Measurements from ENCODE around the gene ADAM12. TPM values are rescaled to one million over a fixed set of nuclear protein-coding genes. Genes with fewer than 3 reads are reported as not detected.

ADAM12 gene
- total and polyA plus RNA-seq, 2 of the 13 experiments (the other 11 are each of a cell fraction or from before 2014, with no cell fraction given): not detected

DNA sequence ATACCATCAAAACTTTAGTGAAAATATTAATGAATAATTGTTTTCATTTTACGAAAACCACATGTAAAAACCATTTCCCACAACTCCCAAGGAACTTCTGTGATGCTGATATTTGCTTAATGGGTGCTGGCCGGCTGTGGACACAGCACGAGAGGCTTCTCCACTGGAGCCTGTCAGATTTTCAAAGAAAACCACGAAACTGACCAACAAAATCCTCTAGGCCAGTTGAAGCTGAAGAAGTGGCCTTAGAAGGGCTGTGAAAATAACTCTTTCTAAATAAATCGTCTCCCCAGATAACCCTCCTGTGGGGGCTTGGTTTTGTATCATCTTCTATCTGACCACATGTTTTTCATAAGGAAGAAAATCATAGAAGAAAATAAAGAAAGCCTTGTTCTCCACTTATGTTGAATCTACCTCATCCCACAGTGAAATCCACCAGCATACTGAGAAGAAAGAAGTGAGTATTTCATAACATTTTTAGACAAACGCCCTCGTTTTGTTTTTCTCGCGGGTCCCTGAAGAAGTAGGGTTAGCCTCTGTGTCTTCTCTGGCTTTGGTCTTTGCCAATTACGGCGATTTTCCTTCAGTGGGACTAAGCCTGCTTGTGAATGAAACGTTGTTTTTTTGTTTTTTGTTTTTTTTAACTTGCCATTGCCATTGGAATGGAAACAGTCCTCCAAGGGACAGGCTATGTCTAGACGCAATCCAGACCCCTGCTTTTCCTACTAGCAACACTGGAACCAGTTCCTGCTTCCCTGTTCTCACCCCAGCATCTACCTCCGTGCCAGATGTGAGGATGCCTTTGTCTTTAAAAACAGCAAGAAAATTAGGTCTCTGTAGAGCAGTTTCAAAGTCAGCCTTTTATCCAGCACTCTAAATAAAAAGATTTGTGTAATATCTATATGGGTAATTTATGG, 123.9 kb downstream of the ADAM12 start:
- H3K79me2 ChIP-seq (ENCODE audit: insufficient read depth, low read length): no peaks in the 10 kb centered on the region
- BruUV-seq (replicated peaks): no TSS peak
- no peak overlapping the region for H3K27ac ChIP-seq (ENCODE audit: extremely low read length, insufficient read depth, low read length)
- CTCF ChIA-PET (ENCODE audit: low intra/inter-chr PET ratio, low total read pairs): no interaction called here
- H2AFZ ChIP-seq (ENCODE audit: low read length): no peak overlapping the region
- no peak overlapping the region for H3K9ac ChIP-seq (ENCODE audit: insufficient read depth, low read depth, low read length)
- no peak overlapping the region for H3K4me3 ChIP-seq (replicated peaks in 1 of 3; ENCODE audit: insufficient read depth in 1 of 3, low read depth in 2 of 3, low read length in 3 of 3)
- in situ Hi-C loops (cut with HindIII; ENCODE audit: extremely low pct_ligation_motif_present, low pct_unique_long_range_greater_than_20kb): no loop called here
- ATAC-seq: no peak
- H3K36me3 ChIP-seq (replicated peaks in 1 of 2; ENCODE audit: control insufficient read depth in 1 of 2, insufficient read depth in 2 of 2, low read length in 2 of 2): no peaks in the 10 kb centered on the region
- H3K4me2 ChIP-seq (ENCODE audit: low read depth, low read length): no peak overlapping the region
- no peaks in the 10 kb centered on the region for H3K4me1 ChIP-seq (ENCODE audit: insufficient read depth, low read length)
- no peak for TF ChIP-seq SP5 (CRISPR knock-in tag; IDR thresholded peaks at IDR 0.05; ENCODE audit: borderline replicate concordance, low read depth)
- no peak for TF ChIP-seq ZNF552 (CRISPR knock-in tag; IDR thresholded peaks at IDR 0.05; ENCODE audit: borderline replicate concordance)
- TF ChIP-seq RARG (CRISPR knock-in tag; IDR thresholded peaks at IDR 0.05; ENCODE audit: low read depth): no peak
- no peak for TF ChIP-seq REST (IDR thresholded peaks at IDR 0.05; ENCODE audit: borderline replicate concordance in 1 of 2, low read depth in 1 of 2, low read length in 2 of 2)
- TF ChIP-seq ATF7 (IDR thresholded peaks at IDR 0.05): no peak
- no peak for TF ChIP-seq ATF7 (CRISPR knock-in tag; IDR thresholded peaks at IDR 0.05)
- TF ChIP-seq ZSCAN12 (CRISPR knock-in tag; IDR thresholded peaks at IDR 0.05): no peak
- TF ChIP-seq ZNF101 (CRISPR knock-in tag; IDR thresholded peaks at IDR 0.05; ENCODE audit: borderline replicate concordance, low read depth): no peak
- TF ChIP-seq SRF (IDR thresholded peaks at IDR 0.05; ENCODE audit: low read depth, low read length): no peak
- TF ChIP-seq ZNF264 (CRISPR knock-in tag; IDR thresholded peaks at IDR 0.05): no peak
- TF ChIP-seq HOXA5 (CRISPR knock-in tag; IDR thresholded peaks at IDR 0.05): no peak
- no peak for TF ChIP-seq CSRNP1 (CRISPR knock-in tag; IDR thresholded peaks at IDR 0.05)
- no peak for TF ChIP-seq ZNF891 (CRISPR knock-in tag; IDR thresholded peaks at IDR 0.05)
- no peak for TF ChIP-seq PRPF4 (IDR thresholded peaks at IDR 0.05; ENCODE audit: low read depth, low read length, poor library complexity, severe bottlenecking)
- TF ChIP-seq RFX3 (CRISPR knock-in tag; IDR thresholded peaks at IDR 0.05): no peak
- TF ChIP-seq ZNF326 (CRISPR knock-in tag; IDR thresholded peaks at IDR 0.05; ENCODE audit: borderline replicate concordance): no peak
- no peak for TF ChIP-seq PHF21A (CRISPR knock-in tag; IDR thresholded peaks at IDR 0.05)
- TF ChIP-seq, protein P1, sequence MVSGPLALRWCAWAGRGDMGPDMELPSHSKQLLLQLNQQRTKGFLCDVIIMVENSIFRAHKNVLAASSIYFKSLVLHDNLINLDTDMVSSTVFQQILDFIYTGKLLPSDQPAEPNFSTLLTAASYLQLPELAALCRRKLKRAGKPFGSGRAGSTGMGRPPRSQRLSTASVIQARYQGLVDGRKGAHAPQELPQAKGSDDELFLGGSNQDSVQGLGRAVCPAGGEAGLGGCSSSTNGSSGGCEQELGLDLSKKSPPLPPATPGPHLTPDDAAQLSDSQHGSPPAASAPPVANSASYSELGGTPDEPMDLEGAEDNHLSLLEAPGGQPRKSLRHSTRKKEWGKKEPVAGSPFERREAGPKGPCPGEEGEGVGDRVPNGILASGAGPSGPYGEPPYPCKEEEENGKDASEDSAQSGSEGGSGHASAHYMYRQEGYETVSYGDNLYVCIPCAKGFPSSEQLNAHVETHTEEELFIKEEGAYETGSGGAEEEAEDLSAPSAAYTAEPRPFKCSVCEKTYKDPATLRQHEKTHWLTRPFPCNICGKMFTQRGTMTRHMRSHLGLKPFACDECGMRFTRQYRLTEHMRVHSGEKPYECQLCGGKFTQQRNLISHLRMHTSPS (CRISPR knock-in tag; IDR thresholded peaks at IDR 0.05; ENCODE audit: low read depth): no peak
- no peak for FAIRE-seq
- H3K27me3 ChIP-seq (ENCODE audit: control insufficient read depth in 1 of 2, insufficient read depth in 2 of 2, low read length in 2 of 2): peaks cover 0 to 5% of the 10 kb centered on the region in 2 experiments; a peak in 2 of 5 replicates
- DNase-seq (ENCODE audit: low spot score): no peak
- WGBS (ENCODE audit: low lambda C conversion rate): 2% methylated on average over 14 of the region's 14 CpGs
- POLR2A ChIA-PET: no interaction called here
- intact Hi-C loops (cut with micrococcal nuclease; ENCODE audit: unreplicated experiment): no loop called here
- no peaks in the 10 kb centered on the region for H4K20me1 ChIP-seq (ENCODE audit: insufficient read depth, low read length)
- no peaks in the 10 kb centered on the region for H3K9me3 ChIP-seq (ENCODE audit: low read length)
